Measurements from ENCODE around the gene ENOPH1.

Gene ENOPH1

DNA sequence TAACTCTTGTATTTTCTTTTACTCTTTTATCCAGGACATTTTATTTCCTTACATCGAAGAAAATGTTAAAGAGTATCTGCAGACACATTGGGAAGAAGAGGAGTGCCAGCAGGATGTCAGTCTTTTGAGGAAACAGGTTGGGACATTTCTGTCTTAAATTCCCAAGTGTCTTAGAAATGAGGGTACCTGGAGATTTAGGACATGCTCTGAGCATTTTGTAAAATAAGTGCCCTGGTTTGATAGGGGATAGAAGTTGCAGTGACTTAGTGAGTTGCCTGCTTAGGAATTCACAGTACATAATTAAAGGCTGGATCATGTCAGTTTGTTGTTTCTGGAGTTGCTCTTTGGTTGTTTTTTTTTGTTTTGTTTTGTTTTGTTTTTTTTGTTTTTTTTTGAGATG, 17.5 kb downstream of the ENOPH1 start:
- TF ChIP-seq, protein P1, sequence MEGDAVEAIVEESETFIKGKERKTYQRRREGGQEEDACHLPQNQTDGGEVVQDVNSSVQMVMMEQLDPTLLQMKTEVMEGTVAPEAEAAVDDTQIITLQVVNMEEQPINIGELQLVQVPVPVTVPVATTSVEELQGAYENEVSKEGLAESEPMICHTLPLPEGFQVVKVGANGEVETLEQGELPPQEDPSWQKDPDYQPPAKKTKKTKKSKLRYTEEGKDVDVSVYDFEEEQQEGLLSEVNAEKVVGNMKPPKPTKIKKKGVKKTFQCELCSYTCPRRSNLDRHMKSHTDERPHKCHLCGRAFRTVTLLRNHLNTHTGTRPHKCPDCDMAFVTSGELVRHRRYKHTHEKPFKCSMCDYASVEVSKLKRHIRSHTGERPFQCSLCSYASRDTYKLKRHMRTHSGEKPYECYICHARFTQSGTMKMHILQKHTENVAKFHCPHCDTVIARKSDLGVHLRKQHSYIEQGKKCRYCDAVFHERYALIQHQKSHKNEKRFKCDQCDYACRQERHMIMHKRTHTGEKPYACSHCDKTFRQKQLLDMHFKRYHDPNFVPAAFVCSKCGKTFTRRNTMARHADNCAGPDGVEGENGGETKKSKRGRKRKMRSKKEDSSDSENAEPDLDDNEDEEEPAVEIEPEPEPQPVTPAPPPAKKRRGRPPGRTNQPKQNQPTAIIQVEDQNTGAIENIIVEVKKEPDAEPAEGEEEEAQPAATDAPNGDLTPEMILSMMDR (IDR thresholded peaks at IDR 0.05; ENCODE audit: low read depth, low read length, missing control alignments), result no peak
- no peak for DNase-seq (ENCODE audit: low read depth)
- H3K4me3 ChIP-seq (ENCODE audit: low read depth, low read length), result no peak overlapping the region
- in situ Hi-C loops (cut with HindIII; ENCODE audit: low sequenced_read_pairs), result no loop called here

DNA sequence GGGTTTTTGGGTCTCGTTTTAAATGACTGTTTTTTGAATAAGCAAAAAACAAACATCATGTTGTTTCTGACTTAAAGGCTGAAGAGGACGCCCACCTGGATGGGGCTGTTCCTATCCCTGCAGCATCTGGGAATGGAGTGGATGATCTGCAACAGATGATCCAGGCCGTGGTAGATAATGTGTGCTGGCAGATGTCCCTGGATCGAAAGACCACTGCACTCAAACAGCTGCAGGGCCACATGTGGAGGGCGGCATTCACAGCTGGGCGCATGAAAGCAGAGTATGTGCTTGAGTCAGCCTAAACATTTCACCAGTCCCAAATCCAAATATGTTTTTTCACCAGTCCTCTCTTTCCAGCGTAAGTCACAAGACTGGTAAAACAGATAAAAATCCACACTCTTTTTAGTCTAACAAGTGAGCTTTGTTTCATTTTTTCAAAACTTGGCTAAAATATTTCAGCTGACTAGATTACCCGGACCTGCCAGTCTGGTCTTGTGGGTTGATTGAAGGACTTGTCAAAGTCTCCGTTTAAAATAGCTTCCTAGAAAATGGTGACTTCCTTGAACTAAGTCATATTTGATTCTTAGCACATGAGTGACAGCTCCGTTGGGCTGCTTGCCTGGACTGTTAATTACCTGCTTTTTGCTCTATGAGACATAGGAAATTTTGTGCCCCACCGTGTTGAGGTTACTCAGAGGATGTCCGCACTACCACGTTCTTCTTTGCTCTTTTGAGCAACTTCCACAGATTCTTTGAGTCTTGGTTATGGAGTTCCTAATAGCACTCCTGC, 20.8 kb downstream of the ENOPH1 start:
- no peak overlapping the region for H3K4me3 ChIP-seq (ENCODE audit: low read depth, low read length)
- no peak for DNase-seq (ENCODE audit: low read depth)
- TF ChIP-seq, protein P1 (IDR thresholded peaks at IDR 0.05; ENCODE audit: low read depth, low read length, missing control alignments), result no peak
- in situ Hi-C loops (cut with HindIII; ENCODE audit: low sequenced_read_pairs), result no loop called here

DNA sequence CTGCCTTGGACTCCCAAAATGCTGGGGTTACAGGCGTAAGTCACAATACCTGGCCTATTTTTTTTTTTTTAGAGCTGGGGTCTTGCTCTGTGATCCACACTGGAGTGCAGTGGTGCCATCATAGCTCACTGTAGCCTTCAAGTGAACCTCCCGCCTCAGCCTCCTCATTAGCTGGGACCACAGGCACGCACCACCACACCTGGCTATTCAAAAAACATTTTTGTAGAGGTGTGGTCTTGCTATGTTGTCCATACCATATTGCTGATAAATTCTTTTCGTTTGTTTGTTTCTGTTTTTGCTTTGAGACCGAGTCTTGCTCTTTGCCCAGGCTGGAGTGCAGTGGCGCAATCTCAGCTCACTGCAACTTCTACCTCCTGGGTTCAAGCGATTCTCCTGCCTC, 21.6 kb downstream of the ENOPH1 start:
- in situ Hi-C loops (cut with HindIII; ENCODE audit: low sequenced_read_pairs), result no loop called here
- DNase-seq (ENCODE audit: low read depth), result no peak
- TF ChIP-seq, protein P1 (IDR thresholded peaks at IDR 0.05; ENCODE audit: low read depth, low read length, missing control alignments), result no peak
- H3K4me3 ChIP-seq (ENCODE audit: low read depth, low read length), result no peak overlapping the region

DNA sequence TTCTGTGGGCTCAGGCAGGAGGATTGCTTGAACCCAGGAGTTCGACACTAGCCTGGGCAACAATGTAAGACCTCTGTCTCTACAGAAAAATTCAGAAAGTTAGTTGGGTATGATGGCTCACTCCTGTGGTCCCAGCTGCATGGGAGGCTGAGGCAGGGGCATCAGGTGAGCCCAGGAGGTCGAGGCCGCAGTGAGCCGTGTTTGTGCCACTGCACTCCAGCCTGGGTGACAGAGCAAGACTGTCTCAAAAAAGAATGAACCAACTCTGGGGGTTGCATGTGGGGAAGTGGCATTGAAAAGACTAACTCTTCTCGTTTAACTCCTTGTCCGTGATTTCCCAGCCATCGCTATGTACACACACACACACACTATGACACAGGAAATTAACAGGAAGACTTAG, 26.9 kb downstream of the ENOPH1 start:
- TF ChIP-seq, protein P1 (IDR thresholded peaks at IDR 0.05; ENCODE audit: low read depth, low read length, missing control alignments), result no peak
- in situ Hi-C loops (cut with HindIII; ENCODE audit: low sequenced_read_pairs), result no loop called here
- no peak overlapping the region for H3K4me3 ChIP-seq (ENCODE audit: low read depth, low read length)
- DNase-seq (ENCODE audit: low read depth), result no peak

DNA sequence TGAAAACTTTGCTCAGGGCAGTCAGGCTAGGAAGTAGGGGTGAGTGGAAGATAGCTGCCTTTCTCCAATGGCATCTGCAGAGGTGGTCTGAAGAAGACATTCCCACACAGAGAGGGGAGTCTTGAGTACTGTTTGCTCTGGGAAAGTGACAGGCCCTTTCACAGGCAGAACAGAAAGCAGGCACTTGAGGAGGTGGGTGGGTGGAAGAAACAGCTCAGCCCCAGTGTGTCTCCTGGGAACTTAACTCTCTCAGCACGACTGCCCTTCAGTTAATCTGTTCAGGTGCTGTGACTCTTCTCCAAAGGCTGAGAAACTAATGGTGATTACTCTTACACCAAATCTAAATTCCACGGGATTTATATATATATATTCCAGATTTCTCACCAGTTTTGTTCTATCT, 28.3 kb downstream of the ENOPH1 start:
- no peak overlapping the region for H3K4me3 ChIP-seq (ENCODE audit: low read depth, low read length)
- in situ Hi-C loops (cut with HindIII; ENCODE audit: low sequenced_read_pairs), result no loop called here
- TF ChIP-seq, protein P1 (IDR thresholded peaks at IDR 0.05; ENCODE audit: low read depth, low read length, missing control alignments), result no peak
- no peak for DNase-seq (ENCODE audit: low read depth)

DNA sequence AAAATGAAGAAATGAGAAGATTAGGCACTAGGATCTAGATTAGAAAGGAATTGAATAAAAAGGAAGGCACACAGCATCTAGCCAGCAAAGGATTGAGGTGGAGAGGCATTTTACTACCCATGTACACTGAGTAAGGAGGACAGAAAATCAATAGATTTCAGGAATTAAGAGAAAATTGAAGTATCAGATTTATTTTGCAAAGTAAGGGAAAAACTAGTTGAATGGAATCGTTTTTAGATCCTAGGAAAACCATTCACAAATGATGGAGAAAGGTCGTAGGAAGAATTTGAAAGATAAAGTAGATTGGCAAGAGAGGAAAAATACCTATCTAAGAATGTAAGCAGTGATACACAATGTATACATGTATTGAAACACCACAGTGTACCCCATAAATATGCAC, 31.3 kb downstream of the ENOPH1 start:
- DNase-seq (ENCODE audit: low read depth), result no peak
- H3K4me3 ChIP-seq (ENCODE audit: low read depth, low read length), result no peak overlapping the region
- in situ Hi-C loops (cut with HindIII; ENCODE audit: low sequenced_read_pairs), result loop anchor here (10.0 kb wide), 1 partner anchor 263 kb away; no protein-coding TSS in a partner anchor
- TF ChIP-seq, protein P1 (IDR thresholded peaks at IDR 0.05; ENCODE audit: low read depth, low read length, missing control alignments), result no peak
